ENCODE data around the gene MILR1. TPM values are rescaled to one million over a fixed set of nuclear protein-coding genes. Genes with fewer than 3 reads are reported as not detected.

Gene MILR1
- total RNA-seq = 6.2 TPM

GRCh38 chr17:64448665-64449512 is at the start of gene MILR1:
TSS of gene MILR1 (plus strand) at chr17:64449115. CDS start at chr17:64449169, 54 bp downstream.
- DNase-seq (ENCODE audit: low spot score in 2 of 2) = peak in 1 of 2 donors; percentile 68
- intact Hi-C loops (cut with DNase I) = no loop called here
- H3K4me3 ChIP-seq = no peak within 1 kb of the TSS
- no peaks in the 10 kb centered on the region for H3K9me3 ChIP-seq
- no peak for TF ChIP-seq CTCF (IDR thresholded peaks at IDR 0.05)
- H3K4me1 ChIP-seq = no peaks in the 10 kb centered on the region
- H3K27ac ChIP-seq = peak within 1 kb of the TSS; percentile 34 to 46
- no peaks in the 10 kb centered on the region for H3K36me3 ChIP-seq
- H3K27me3 ChIP-seq = no peaks in the 10 kb centered on the region

- TF ChIP-seq CTCF (IDR thresholded peaks at IDR 0.05) = no peak
- intact Hi-C loops (cut with DNase I) = no loop called here
- H3K4me1 ChIP-seq = no peaks in the 10 kb centered on the region
- no peak overlapping the region for H3K27ac ChIP-seq
- no peaks in the 10 kb centered on the region for H3K36me3 ChIP-seq
- no peaks in the 10 kb centered on the region for H3K27me3 ChIP-seq
- no peak for DNase-seq (ENCODE audit: low spot score in 2 of 2)
- no peaks in the 10 kb centered on the region for H3K9me3 ChIP-seq
- H3K4me3 ChIP-seq = no peak overlapping the region
Measured at GRCh38 chr17:64399767-64400156, 49.2 kb upstream of the MILR1 start.

- Histone ChIP-seq H3K36me3 (no peaks in the 10 kb centered on the region), H3K4me3 (no peak overlapping the region), H3K27ac (no peak overlapping the region), H3K4me1 (no peaks in the 10 kb centered on the region), H3K9me3 (no peaks in the 10 kb centered on the region), H3K27me3 (no peaks in the 10 kb centered on the region)
- no peak for DNase-seq (ENCODE audit: low spot score in 2 of 2)
- TF ChIP-seq CTCF (IDR thresholded peaks at IDR 0.05) = no peak
- intact Hi-C loops (cut with DNase I) = no loop called here
Measured at GRCh38 chr17:64400642-64401041, 48.3 kb upstream of the MILR1 start.

GRCh38 chr17:64401244-64401860 is 47.6 kb upstream of the MILR1 start:
- Histone ChIP-seq H3K4me3 (no peak overlapping the region), H3K27ac (no peak overlapping the region), H3K4me1 (no peaks in the 10 kb centered on the region), H3K36me3 (no peaks in the 10 kb centered on the region), H3K9me3 (no peaks in the 10 kb centered on the region), H3K27me3 (no peaks in the 10 kb centered on the region)
- TF ChIP-seq CTCF (IDR thresholded peaks at IDR 0.05) = no peak
- DNase-seq (ENCODE audit: low spot score in 2 of 2) = no peak
- intact Hi-C loops (cut with DNase I) = no loop called here

GRCh38 chr17:64401941-64402340 is 47.0 kb upstream of the MILR1 start:
- H3K4me1 ChIP-seq = no peaks in the 10 kb centered on the region
- intact Hi-C loops (cut with DNase I) = no loop called here
- TF ChIP-seq CTCF (IDR thresholded peaks at IDR 0.05) = no peak
- no peak overlapping the region for H3K27ac ChIP-seq
- DNase-seq (ENCODE audit: low spot score in 2 of 2) = no peak
- no peak overlapping the region for H3K4me3 ChIP-seq
- H3K27me3 ChIP-seq = no peaks in the 10 kb centered on the region
- H3K36me3 ChIP-seq = no peaks in the 10 kb centered on the region
- no peaks in the 10 kb centered on the region for H3K9me3 ChIP-seq

Measured in ascending aorta (tissue), 2 donors.